ENCODE measurements around the gene VPREB3.

Gene VPREB3

GRCh38 chr22:23704829-23705228 lies 49.4 kb downstream of the VPREB3 start:
- DNase-seq (ENCODE audit: insufficient read length, low spot score) (no peak), FAIRE-seq (no peak)

- FAIRE-seq (no peak), DNase-seq (ENCODE audit: insufficient read length, low spot score) (no peak)
Measured at GRCh38 chr22:23704062-23704461, 50.2 kb downstream of the VPREB3 start.

Measured in GM19239 (cell line).